ENCODE results near the gene NFKB2.
A peak's percentile ranks its signal among the peaks of the same experiment; 100 is the strongest.

NFKB2 gene

GRCh38 chr10:102424916-102425315, 29.4 kb downstream of the NFKB2 start:
- DNase-seq, result no peak

- no peak for DNase-seq
Observed at GRCh38 chr10:102425444-102425843, 29.9 kb downstream of the NFKB2 start.

DNA sequence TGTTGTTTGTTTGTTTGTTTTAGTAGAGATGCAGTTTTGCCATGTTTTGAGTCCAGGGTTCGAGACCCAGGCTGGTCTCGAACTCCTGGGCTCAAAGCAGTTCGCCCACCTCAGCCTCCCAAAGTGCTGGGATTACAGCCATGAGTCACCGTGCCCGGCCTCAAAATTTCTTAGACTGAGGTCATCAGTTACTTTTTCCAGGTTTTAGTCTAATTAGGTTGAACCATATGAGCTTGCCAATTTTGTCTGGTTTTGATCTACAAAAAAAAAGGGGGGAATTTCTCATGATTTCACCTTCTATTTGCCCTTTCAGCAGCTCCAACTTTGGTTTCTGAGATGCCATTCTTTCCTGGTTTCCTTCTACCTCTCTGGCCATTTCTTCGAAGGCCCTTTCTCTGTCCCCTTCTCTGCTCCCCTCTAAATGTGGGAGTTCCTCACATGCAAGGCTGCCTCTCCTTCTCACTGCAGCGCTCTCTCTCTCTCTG, 31.3 kb downstream of the NFKB2 start:
- no peak for DNase-seq

DNA sequence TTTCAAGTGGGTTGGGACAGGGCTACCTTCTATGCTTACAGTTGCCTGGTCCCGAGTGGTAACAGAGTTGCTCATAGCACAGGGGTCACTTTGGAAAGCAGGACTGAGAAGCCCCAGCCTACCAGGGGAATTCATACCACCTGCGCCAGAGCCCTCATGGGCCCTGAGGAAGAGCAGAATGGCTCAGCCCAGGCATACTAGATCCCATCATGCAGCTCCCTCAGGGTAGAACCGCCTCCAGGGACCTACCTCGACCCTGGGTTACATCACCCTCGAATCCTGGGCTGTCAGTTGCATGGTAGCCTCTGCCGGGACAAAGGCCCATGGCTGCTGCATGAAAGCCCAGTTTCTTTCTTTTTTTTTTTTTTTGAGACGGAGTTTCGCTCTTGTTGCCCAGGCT, 34.0 kb downstream of the NFKB2 start:
- no peak for DNase-seq

DNA sequence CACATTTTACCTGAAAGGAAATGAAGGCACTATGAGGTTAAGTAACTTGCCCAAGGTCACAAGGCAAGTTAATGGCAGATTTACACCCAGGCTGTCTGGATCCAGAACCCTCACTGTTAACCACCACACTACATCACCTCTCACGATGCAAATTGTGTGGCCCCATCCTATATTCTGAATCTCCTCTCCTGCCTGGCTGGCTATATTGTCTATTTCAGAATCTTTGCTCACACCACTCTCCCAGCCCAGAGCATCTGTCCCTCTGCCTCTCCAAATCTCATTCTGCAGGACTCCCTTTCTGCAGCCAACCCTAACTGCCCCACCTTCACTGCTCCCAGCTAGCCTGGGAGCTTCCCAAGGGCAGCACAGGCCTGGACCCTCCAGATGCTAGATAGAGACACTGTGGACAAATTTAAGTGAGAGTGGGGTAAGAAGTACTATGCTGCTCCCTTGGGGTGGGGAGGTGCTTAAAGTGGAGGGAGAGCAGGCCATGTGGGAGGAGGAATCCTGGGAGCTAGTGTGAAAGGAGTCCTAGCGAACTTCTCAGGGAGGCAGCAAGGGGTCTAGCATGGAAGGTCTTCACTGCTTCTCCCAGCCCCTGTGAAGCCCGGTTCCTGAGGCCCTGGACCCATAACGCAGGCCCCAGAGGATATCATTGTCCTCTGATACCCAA, 36.1 kb downstream of the NFKB2 start:
- DNase-seq, result no peak

DNA sequence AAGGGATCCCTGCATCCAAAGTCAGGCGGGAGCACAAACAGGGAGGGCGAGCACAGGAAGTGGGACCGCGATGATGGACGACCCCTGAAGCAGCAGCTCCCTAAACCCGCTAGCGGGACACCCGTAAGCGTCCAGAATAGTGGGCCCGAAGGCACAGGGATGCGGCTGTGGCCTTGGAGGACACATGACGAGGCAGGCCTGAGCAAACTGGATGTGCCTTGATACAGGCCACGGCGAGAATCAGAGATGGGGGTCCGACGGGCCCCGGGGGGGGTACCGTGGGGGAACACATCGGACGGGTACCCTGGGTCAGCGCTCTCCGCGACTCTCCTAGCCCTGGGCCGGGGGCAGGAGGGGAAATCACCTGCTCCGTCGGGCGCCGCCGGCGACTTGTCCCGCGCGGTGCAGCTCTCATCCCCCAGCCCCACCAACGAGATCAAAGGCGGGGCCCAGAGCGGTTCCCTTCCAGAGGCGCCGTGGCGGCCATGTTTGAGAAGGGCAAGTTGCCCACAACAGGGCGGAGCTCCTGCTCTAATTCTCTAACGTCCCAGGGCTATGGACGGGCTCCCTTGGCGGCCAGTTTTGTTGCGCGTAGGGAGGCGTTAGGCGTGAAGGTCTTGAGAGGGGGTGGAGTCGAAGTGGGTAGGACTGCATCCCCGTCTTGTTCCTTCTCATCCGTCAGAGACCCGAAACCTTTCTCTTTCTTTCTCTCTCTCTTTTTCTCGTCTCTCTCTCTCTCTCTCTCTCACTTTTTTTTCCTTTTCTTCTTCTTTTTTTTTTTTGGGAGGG, 36.9 kb downstream of the NFKB2 start, which contains the start of gene CUEDC2:
TSS of gene CUEDC2 (minus strand) at position 413 of the 789 bp plus-strand sequence. CDS start 7,386 bp downstream, outside the sequence.
- peak; percentile 99 for DNase-seq

- peak; percentile 92 for DNase-seq
Observed at GRCh38 chr10:102433619-102434046, 38.1 kb downstream of the NFKB2 start.

DNA sequence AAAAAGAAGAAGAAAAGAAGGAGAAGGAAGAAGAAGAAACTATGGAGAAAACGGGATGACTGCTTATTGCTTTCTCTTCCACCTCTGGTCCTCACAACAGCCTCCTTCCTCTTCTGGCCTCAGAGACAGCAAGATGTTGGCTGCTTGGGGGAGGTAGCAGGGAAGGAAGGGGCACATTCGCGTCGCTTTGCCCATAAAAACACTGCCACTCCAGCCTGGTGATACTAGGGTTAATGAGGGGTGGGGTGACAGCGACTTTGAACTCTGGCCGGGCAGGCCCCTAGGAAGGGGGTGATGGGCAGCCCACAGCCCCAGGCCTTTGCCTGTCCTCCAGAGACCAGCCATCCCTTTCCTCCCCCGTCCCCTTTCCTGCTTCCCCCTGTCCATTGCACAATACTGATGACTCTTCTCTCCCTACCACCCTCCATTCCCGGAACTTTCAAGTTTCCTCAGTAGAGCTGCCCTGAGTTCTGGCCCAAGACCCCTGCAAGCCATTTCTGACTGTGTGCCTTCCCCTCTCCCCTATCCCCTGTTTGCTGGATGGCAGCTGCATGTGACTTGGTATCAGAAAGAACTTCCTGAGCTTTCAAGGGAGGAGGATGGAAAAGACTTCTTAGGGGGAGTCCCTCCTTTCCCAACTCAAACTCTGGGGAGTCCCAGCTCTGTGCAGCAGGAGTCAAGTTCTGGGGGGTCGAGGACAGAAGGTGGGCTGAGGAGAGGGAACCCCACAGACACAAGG, 39.1 kb downstream of the NFKB2 start:
- peak; percentile 90 for DNase-seq

GRCh38 chr10:102435133-102435497, 39.6 kb downstream of the NFKB2 start:
- DNase-seq, result no peak

DNA sequence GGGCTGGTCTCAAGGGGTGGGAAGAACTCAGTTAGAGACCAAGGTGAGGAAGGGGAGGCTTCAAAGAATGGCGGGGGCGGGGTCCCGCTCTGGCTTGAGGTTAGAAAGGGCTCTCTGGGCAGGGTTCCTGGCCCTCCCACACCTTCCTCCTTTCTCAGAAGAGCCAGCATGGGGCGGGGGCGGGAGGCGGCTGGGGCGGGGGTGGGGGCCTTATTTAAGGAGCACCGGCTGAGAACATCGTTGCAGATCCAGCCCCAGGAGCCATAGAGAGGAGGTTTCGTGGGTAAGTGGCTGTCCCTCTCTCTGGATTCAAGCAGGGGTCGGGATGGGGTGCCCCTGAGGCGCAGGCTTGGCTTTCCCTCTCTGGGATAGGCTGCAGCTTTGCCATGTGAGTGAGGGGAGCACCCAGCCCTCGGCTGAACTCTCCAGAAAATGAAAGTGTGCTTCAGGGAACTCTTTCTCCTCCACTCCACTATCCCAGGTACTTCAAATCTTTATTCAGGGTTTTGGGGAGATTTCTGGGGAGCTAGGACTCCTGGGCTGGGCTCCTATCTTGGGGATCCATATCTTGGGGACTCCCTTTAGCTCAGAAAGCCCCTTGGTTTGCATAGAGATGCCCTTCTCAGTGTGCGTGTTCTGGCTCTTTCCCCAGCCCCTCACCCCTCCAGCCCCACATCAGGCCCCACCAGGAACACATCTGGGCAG, 40.2 kb downstream of the NFKB2 start:
- DNase-seq, result peak; percentile 77

- DNase-seq, result no peak
Observed at GRCh38 chr10:102436312-102436711, 40.8 kb downstream of the NFKB2 start.

DNA sequence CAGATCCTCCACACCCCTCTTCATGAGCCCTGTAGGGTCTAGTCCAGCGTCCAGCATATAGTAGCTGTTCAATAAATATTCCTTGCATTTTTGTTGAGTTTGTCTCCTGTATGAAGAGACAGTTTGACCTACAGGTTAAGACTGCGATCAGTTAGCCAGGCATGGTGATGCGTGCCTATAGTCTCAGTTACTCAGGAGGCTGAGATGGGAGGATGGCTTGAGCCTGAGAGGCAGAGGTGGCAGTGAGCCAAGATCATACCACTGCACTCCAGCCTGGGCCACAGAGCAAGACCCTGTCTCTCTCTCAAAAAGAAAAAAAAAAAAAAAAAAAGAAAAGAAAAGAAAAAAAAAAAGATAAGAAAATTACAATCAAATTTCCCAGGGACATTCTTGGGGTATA, 42.0 kb downstream of the NFKB2 start:
- DNase-seq, result no peak

DNA sequence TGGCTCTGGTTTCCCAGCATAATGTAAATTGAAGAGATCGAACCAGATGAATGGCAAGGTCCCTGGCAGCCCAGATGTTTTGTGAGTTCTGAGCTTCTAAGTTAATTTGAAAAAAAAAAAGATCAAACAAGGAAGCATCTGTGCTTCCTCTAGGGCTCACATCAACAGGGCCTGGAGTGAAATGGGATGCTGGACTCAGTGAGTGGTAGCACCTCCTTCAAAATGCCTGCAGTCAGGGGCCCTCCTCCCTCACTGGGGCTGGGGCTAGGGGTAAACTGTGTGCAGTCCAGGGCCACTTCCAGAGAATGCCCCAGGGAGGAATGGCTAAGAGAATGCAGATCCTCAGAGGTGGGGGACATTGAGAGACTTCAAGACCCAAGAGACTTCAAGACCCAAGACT, 42.9 kb downstream of the NFKB2 start:
- no peak for DNase-seq

DNA sequence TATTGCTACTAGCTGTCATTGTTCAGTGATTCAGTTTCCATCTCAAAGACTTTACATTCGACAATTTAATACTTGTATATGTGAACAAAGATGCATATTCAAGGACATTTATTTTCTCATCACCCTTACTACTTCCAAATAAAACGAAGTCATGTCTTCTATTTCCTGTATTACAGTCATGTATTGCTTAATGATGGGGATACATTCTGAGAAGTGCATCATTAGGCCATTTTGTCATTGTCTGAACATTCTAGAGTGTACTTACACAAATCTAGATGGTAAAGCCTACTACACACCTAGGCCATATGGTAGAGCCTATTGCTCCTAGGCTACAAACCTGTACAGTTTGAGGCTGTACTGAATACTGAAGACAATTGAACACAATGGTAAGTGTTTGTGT, 49.3 kb downstream of the NFKB2 start:
- peak; percentile 46 for DNase-seq

DNA sequence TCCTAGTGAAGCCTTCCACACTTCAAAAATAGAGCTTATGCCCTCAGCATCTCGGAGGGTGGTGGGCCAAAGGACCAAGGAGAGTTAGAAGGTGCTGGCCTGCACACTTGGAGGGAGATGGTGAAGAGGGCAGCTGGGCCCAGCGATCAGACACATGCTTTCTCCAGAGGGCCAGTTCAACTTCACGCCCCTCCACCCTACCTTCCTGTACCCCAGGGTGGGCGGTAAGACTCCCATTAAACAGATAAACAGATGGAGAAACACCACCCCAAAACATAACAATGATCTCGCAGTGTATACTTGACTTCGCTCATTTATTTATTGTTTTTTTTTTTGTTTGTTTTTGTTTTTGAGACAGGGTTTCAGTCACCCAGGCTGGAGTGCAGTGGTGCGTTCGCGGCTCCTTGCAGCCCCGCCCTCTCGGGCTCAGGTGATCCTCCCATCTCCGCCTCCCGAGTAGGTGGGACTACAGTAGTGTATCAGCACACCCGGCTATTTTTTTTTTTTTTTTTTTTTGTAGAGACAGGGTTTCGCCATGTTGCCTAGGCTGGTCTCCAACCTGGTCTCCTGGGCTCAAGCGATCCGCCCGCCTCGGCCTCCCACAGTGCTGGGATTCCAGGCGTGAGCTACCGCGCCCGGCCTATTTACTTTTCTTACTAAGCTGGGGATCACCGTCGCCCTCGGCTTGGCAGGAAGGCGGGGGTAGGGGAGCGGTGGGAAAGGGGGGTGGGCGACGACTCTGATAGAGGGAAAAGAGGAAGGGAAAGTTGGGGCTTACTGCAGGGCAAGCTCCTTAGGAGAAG, 54.0 kb downstream of the NFKB2 start:
- DNase-seq, result peak; percentile 46

GRCh38 chr10:102450124-102450373, 54.5 kb downstream of the NFKB2 start:
- DNase-seq, result no peak

DNA sequence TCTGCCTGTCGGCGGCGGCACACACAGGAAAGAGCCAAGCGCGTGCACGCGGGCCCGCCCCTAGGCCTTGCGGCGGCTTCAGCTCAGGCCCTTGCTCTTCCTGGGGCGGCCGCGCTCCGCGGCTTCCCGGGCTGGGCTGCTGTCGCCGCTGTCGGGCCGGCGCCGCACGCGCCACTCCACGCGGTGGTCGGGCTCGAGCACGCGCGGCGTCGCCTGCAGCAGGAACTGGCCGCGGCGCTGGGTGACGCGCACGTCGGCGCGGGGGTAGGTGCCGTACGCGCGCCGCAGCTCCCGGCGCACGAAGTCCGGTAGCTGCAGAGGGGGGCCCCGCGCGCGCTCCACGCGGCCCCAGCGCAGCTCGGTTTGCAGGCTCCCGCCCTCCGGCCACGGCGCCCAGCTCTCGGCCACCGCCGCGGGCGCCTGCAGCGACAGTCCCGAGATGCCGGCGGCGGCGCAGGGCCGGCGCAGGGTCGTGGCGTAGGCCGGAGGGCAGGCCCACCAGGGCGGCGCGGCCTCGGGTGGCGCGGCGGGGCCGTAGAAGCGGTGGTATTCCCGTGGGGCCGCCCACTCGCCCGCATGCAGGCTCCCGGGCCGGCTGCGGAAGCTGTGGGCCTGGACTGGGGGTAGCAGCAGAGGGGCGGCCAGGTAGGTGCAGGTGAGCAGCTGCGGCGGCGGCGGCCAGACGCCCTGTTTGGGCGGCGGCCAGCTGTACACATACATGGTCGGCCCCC, 55.0 kb downstream of the NFKB2 start:
- DNase-seq, result peak; percentile 80

GRCh38 chr10:102451105-102451969, 55.8 kb downstream of the NFKB2 start, which contains the start of gene C10orf95:
TSS of gene C10orf95 (minus strand) at chr10:102451543. CDS start at chr10:102451093, 450 bp downstream.
- no peak for DNase-seq

Measured in suppressor macrophage treated with lipopolysaccharide for 4 hours (primary cell).